HepG2 (cell line): ENCODE measurements around the gene SCNM1. TPM values are rescaled to one million over a fixed set of nuclear protein-coding genes. Genes with fewer than 3 reads are reported as not detected.

Experiments used
- BHLHE40 ChIP-seq: IDR thresholded peaks from 2 replicates; pipeline ENCODE4 v1.6.1; 2011; ENCODE audit warnings: low read length, improper control_type of control experiment
- DMTF1 ChIP-seq: sonication (generic); formaldehyde crosslinking; IDR thresholded peaks from 2 replicates; pipeline ENCODE4 v1.4.0; 2020; ENCODE audit warnings: mild to moderate bottlenecking, missing genetic modification reagents
- DNMT1 ChIP-seq: sonication (generic); formaldehyde crosslinking; IDR thresholded peaks from 2 replicates; pipeline ENCODE4 v1.5.1; 2020; ENCODE audit warnings: mild to moderate bottlenecking, missing genetic modification reagents
- FOXA1 ChIP-seq, 2 experiments: fragments of 450-650 bp in 1 of 2; sonication (generic) in 1 of 2; formaldehyde crosslinking in 1 of 2; IDR thresholded peaks; 2 replicates each; pipeline versions ENCODE4 v1.4.0 to v1.6.1; 2016 to 2020; ENCODE audit warnings: missing genetic modification reagents in 1 of 2
- FOXO4 ChIP-seq: sonication (generic); formaldehyde crosslinking; conservative IDR thresholded peaks from 2 replicates; pipeline ENCODE4 v1.8.1; 2023; ENCODE audit warnings: missing genetic modification reagents
- GABPA ChIP-seq, 2 experiments: IDR thresholded peaks; 2 replicates each; pipeline ENCODE4 v1.6.1; 2011 to 2016; ENCODE audit warnings: low read depth in 2 of 2, low read length in 1 of 2, missing biosample characterization in 1 of 2, missing genetic modification characterization in 1 of 2
- KDM1A ChIP-seq: IDR thresholded peaks from 2 replicates; pipeline ENCODE4 v1.6.1; 2016; ENCODE audit warnings: missing compliant biosample characterization
- KDM3A ChIP-seq: IDR thresholded peaks from 2 replicates; pipeline ENCODE4 v1.6.1; 2018; ENCODE audit warnings: low read depth, missing compliant biosample characterization
- KDM5B ChIP-seq: sonication (generic); formaldehyde crosslinking; IDR thresholded peaks from 2 replicates; pipeline ENCODE4 v1.4.0; 2020; ENCODE audit warnings: missing genetic modification reagents, mild to moderate bottlenecking, borderline replicate concordance
- PHF20 ChIP-seq: sonication (generic); formaldehyde crosslinking; IDR thresholded peaks from 2 replicates; pipeline ENCODE4 v1.5.0; 2020; ENCODE audit warnings: mild to moderate bottlenecking, missing genetic modification reagents
- RORA ChIP-seq: sonication (generic); formaldehyde crosslinking; IDR thresholded peaks from 2 replicates; pipeline ENCODE4 v1.5.0; 2020; ENCODE audit warnings: mild to moderate bottlenecking, missing genetic modification reagents, moderate library complexity
- SOX5 ChIP-seq: IDR thresholded peaks from 2 replicates; pipeline ENCODE4 v1.6.1; 2016; ENCODE audit warnings: borderline replicate concordance
- TCF7 ChIP-seq: sonication (generic); IDR thresholded peaks from 2 replicates; pipeline ENCODE4 v1.6.1; 2016; ENCODE audit warnings: antibody characterized with exemption, low read depth
- U2AF2 ChIP-seq: fragments of 200-400 bp; formaldehyde crosslinking; IDR thresholded peaks from 2 replicates; pipeline ENCODE4 v1.6.1; 2017; ENCODE audit warnings: low read depth, mild to moderate bottlenecking, low read length
- ZNF263 ChIP-seq: sonication (generic); formaldehyde crosslinking; IDR thresholded peaks from 2 replicates; pipeline ENCODE4 v1.4.0; 2020; ENCODE audit warnings: missing genetic modification reagents
- ZNF3 ChIP-seq: IDR thresholded peaks from 2 replicates; pipeline ENCODE4 v1.7.0; 2017; ENCODE audit warnings: inconsistent platforms
- ZNF816 ChIP-seq: sonication (generic); formaldehyde crosslinking; IDR thresholded peaks from 2 replicates; pipeline ENCODE4 v1.8.0; 2022; ENCODE audit warnings: missing genetic modification reagents, mild to moderate bottlenecking, borderline replicate concordance
- polyA plus RNA-seq, 8 experiments: library from polyadenylated mRNA; depleted of rRNA in 3 of 8; stranded (reverse) in 7 of 8; unstranded in 1 of 8; fragments of >200 nt; fragmentation: Illumina TruSeq in 4 of 8; extraction: Trizol in 4 of 8; gene quantifications; 2 replicates each; pipeline versions ENCODE4 v1.2.1 to v1.2.3, GENCODE V29; 2011 to 2016; ENCODE audit warnings: low read depth in 4 of 8, missing spikeins in 1 of 8, mixed read lengths in 1 of 8; ENCODE audit not compliant: insufficient read depth in 1 of 8
- total RNA-seq, 5 experiments: library from RNA; depleted of rRNA; stranded (reverse); fragments of >200 nt; fragmentation: Illumina TruSeq; extraction: Trizol; gene quantifications; 2 replicates each; pipeline ENCODE4 v1.2.3, GENCODE V29; 2016; ENCODE audit warnings: low read depth in 1 of 5
- TF ChIP-seq, protein P1 (sequence below): sonication (generic); formaldehyde crosslinking; IDR thresholded peaks from 2 replicates; pipeline ENCODE4 v1.4.0; 2020; ENCODE audit warnings: missing genetic modification reagents, borderline replicate concordance
- TF ChIP-seq, protein P2 (sequence below): IDR thresholded peaks from 2 replicates; pipeline ENCODE4 v1.6.1; 2016; ENCODE audit warnings: missing biosample characterization, missing genetic modification reagents, low read depth

Gene SCNM1
- total and polyA plus RNA-seq, 2 of the 13 experiments (the other 11 are each of a cell fraction or from before 2014, with no cell fraction given), result 16.3 to 31.5 TPM

- TF ChIP-seq DMTF1 (CRISPR knock-in tag) (no peak), KDM5B (CRISPR knock-in tag) (no peak), ZNF816 (CRISPR knock-in tag) (no peak; the same call in 1 of the 2 replicates), U2AF2 (no peak), GABPA (IDR thresholded peaks at IDR 0.05; ENCODE audit: low read depth, low read length) (no peak), GABPA (CRISPR knock-in tag; IDR thresholded peaks at IDR 0.05; ENCODE audit: low read depth) (no peak), TCF7 (0 out of 2 replicates have a peak, but pooled peaks have one; percentile 13), KDM1A (peak; percentile 61; the same call in 1 of the 2 replicates), ZNF263 (no peak), FOXA1 (IDR thresholded peaks at IDR 0.05) (no peak), FOXA1 (CRISPR knock-in tag; IDR thresholded peaks at IDR 0.05) (no peak), DNMT1 (CRISPR knock-in tag) (no peak), RORA (no peak), KDM3A (CRISPR knock-in tag) (0 out of 2 replicates have a peak, but pooled peaks have one; percentile 53), BHLHE40 (peak; percentile 89), SOX5 (CRISPR knock-in tag) (no peak), FOXO4 (CRISPR knock-in tag) (no peak), ZNF3 (CRISPR knock-in tag) (no peak), PHF20 (peak; percentile 62)
- TF ChIP-seq, protein P1, sequence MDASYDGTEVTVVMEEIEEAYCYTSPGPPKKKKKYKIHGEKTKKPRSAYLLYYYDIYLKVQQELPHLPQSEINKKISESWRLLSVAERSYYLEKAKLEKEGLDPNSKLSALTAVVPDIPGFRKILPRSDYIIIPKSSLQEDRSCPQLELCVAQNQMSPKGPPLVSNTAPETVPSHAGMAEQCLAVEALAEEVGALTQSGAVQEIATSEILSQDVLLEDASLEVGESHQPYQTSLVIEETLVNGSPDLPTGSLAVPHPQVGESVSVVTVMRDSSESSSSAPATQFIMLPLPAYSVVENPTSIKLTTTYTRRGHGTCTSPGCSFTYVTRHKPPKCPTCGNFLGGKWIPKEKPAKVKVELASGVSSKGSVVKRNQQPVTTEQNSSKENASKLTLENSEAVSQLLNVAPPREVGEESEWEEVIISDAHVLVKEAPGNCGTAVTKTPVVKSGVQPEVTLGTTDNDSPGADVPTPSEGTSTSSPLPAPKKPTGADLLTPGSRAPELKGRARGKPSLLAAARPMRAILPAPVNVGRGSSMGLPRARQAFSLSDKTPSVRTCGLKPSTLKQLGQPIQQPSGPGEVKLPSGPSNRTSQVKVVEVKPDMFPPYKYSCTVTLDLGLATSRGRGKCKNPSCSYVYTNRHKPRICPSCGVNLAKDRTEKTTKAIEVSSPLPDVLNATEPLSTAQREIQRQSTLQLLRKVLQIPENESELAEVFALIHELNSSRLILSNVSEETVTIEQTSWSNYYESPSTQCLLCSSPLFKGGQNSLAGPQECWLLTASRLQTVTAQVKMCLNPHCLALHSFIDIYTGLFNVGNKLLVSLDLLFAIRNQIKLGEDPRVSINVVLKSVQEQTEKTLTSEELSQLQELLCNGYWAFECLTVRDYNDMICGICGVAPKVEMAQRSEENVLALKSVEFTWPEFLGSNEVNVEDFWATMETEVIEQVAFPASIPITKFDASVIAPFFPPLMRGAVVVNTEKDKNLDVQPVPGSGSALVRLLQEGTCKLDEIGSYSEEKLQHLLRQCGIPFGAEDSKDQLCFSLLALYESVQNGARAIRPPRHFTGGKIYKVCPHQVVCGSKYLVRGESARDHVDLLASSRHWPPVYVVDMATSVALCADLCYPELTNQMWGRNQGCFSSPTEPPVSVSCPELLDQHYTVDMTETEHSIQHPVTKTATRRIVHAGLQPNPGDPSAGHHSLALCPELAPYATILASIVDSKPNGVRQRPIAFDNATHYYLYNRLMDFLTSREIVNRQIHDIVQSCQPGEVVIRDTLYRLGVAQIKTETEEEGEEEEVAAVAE (CRISPR knock-in tag), result peak; percentile 74
- TF ChIP-seq, protein P2, sequence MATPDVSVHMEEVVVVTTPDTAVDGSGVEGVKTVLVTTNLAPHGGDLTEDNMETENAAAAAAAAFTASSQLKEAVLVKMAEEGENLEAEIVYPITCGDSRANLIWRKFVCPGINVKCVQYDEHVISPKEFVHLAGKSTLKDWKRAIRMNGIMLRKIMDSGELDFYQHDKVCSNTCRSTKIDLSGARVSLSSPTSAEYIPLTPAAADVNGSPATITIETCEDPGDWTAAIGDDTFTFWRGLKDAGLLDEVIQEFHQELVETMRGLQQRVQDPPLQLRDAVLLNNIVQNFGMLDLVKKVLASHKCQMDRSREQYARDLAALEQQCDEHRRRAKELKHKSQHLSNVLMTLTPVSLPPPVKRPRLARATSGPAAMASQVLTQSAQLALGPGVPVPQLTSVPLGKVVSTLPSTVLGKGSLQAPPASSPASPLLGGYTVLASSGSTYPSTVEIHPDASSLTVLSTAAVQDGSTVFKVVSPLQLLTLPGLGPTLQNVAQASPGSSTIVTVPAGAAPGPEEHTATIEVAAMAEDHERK (CRISPR knock-in tag), result no peak
Observed at GRCh38 chr1:151198254-151199127, 32.5 kb downstream of the SCNM1 start, which contains the start of gene PIP5K1A (continued).
